Muscle layer of colon (tissue), 2 donors: Measurements from ENCODE around the gene C17orf100.
"Not testable (repeated sequence)": the region's sequence is repeated elsewhere in the genome, so short reads cannot be mapped to it uniquely, and the experiment has no call there.

Experiments used
- H3K27ac ChIP-seq: one replicate; pipeline ENCODE4 v1.7.0; 2013; ENCODE audit warnings: low read depth, mild to moderate bottlenecking, low read length, moderate library complexity
- H3K27me3 ChIP-seq, 2 donors: one replicate each; pipeline ENCODE4 v1.7.0; 2013; ENCODE audit warnings: low read length in 2 of 2, mild to moderate bottlenecking in 2 of 2; ENCODE audit not compliant: insufficient read depth in 2 of 2, control insufficient read depth in 1 of 2
- H3K36me3 ChIP-seq: one replicate; pipeline ENCODE4 v1.7.0; 2013; ENCODE audit warnings: mild to moderate bottlenecking, low read length; ENCODE audit not compliant: insufficient read depth
- H3K4me1 ChIP-seq: one replicate; pipeline ENCODE4 v1.7.0; 2013; ENCODE audit warnings: mild to moderate bottlenecking, low read length; ENCODE audit not compliant: insufficient read depth
- H3K4me3 ChIP-seq, 2 donors: one replicate each; pipeline ENCODE4 v1.7.0; 2013; ENCODE audit warnings: low read length in 2 of 2, low read depth in 1 of 2, mild to moderate bottlenecking in 1 of 2, moderate library complexity in 1 of 2
- H3K9ac ChIP-seq: one replicate; pipeline ENCODE4 v1.7.0; 2013; ENCODE audit warnings: low read length
- H3K9me3 ChIP-seq: one replicate; pipeline ENCODE4 v1.7.0; 2013; ENCODE audit warnings: mild to moderate bottlenecking, low read length
- donor health status: abdominal sarcoma.
- donor health status: Adenocarcinoma of cecum.

C17orf100 gene

GRCh38 chr17:6684460-6684783, 32.9 kb downstream of the C17orf100 start:
- H3K36me3 ChIP-seq = no peaks in the 10 kb centered on the region
- no peak overlapping the region for H3K9ac ChIP-seq
- no peak overlapping the region for H3K4me3 ChIP-seq
- no peaks in the 10 kb centered on the region for H3K9me3 ChIP-seq
- H3K4me1 ChIP-seq = no peaks in the 10 kb centered on the region
- H3K27me3 ChIP-seq = no peaks in the 10 kb centered on the region
- H3K27ac ChIP-seq = no peak overlapping the region

DNA sequence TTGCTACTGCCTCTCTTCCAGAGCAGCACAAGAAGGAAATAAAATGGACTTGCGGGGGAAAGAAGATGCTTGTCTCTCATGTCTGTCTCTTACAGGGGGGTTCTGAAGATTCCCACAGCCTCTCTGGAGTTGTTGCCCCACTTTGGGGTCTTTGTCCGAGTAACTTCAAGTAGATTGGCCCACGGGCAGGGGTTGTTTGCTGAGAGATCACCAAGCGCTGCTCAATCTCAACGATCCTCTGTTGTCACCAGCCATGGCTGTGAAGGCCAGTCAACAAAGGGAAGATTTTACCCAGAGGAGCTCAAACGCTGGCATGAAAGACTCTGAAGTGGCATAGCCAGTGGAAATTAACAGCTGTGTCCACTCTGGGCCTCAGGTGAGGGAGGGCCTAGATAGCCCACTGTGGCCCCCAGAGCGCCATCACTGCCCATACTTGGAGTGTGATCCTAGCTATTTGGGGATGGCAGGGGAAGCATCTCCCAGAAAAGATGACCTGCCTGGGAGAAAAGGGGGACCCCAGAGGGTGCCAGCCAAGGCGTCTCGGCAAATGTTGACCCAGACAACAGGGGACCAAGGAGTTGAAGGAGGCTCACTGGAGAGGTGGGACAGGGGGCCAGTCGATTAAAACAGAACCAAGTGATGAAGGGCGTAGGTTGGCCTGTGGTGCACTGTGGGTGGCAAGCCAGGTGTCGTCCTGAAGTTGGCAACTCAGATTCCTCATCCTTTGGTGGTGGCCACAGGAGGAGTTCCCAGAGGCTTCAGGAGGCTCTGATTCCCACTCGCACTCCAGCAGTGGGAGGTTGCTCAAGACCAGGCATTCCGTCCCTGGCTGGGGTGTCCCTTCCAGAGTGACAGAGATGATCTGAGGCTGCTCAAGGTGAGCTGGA, 33.6 kb downstream of the C17orf100 start:
- no peaks in the 10 kb centered on the region for H3K27me3 ChIP-seq
- no peak overlapping the region for H3K4me3 ChIP-seq
- H3K27ac ChIP-seq = no peak overlapping the region
- no peak overlapping the region for H3K9ac ChIP-seq
- no peaks in the 10 kb centered on the region for H3K9me3 ChIP-seq
- H3K36me3 ChIP-seq = no peaks in the 10 kb centered on the region
- H3K4me1 ChIP-seq = no peaks in the 10 kb centered on the region

DNA sequence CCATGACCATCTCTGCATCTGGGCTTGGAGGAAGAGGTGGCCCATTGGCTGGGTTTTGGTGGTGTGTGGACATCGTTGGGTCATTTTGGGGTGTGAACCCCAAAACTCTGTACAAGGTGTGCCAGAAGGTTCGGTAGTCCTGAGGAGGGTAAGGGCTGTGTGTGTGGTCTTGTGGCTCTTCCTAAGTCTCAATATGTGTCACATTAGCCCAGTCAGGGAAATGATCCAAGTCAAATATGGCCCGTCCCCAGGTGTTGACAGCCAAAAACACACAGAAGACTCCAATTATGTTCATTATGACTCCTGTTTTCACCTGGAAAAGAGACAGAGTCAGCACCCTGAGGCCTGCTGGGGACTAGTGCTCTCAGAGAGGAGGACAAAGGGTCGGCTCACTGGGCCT, 34.5 kb downstream of the C17orf100 start:
- Histone ChIP-seq H3K27ac (no peak overlapping the region), H3K27me3 (no peaks in the 10 kb centered on the region), H3K36me3 (no peaks in the 10 kb centered on the region), H3K4me1 (no peaks in the 10 kb centered on the region), H3K9me3 (no peaks in the 10 kb centered on the region), H3K9ac (no peak overlapping the region), H3K4me3 (no peak overlapping the region)

- H3K27ac ChIP-seq = no peak overlapping the region
- H3K4me3 ChIP-seq = no peak overlapping the region
- H3K4me1 ChIP-seq = no peaks in the 10 kb centered on the region
- no peaks in the 10 kb centered on the region for H3K36me3 ChIP-seq
- H3K9me3 ChIP-seq = no peaks in the 10 kb centered on the region
- no peak overlapping the region for H3K9ac ChIP-seq
- no peaks in the 10 kb centered on the region for H3K27me3 ChIP-seq
These were observed 37.4 kb downstream of the C17orf100 start for GRCh38 chr17:6688944-6689343.

GRCh38 chr17:6690641-6691040, 39.1 kb downstream of the C17orf100 start:
- Histone ChIP-seq H3K4me3 (no peak overlapping the region), H3K4me1 (no peaks in the 10 kb centered on the region), H3K27me3 (no peaks in the 10 kb centered on the region)

GRCh38 chr17:6691546-6691945, 40.0 kb downstream of the C17orf100 start:
- Histone ChIP-seq H3K9ac (no peak overlapping the region), H3K27ac (no peak overlapping the region), H3K4me3 (no peak overlapping the region), H3K27me3 (peaks cover 0 to 1% of the 10 kb centered on the region in 2 donors), H3K36me3 (no peaks in the 10 kb centered on the region), H3K9me3 (no peaks in the 10 kb centered on the region), H3K4me1 (no peaks in the 10 kb centered on the region)

More at GRCh38 chr17:6690641-6691040, 39.1 kb downstream of the C17orf100 start:
- Histone ChIP-seq H3K9ac (no peak overlapping the region), H3K9me3 (no peaks in the 10 kb centered on the region), H3K36me3 (no peaks in the 10 kb centered on the region), H3K27ac (no peak overlapping the region)

DNA sequence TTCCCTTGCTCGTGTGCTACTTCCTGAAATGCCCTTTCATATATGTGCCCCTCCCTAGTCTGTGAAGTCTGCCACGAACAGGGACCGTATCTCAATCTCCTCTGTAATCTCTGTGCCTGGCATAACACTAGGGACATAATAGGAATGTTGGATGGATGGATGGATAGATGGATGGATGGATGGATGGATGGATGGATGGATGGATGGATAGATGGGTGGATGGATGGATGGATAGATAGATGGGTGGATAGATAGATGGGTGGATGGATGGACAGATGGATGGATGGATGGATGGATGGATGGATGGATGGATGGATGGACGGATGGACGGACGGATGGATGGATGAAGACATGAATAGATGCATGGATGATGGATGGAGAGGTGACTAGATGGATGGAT, 40.4 kb downstream of the C17orf100 start:
- not testable (repeated sequence) for H3K36me3 ChIP-seq, H3K4me1 ChIP-seq, H3K27ac ChIP-seq, H3K4me3 ChIP-seq, H3K27me3 ChIP-seq, H3K9me3 ChIP-seq, H3K9ac ChIP-seq

GRCh38 chr17:6695051-6695450, 43.5 kb downstream of the C17orf100 start:
- Histone ChIP-seq H3K36me3 (no peaks in the 10 kb centered on the region), H3K9me3 (no peaks in the 10 kb centered on the region), H3K9ac (no peak overlapping the region), H3K4me3 (no peak overlapping the region), H3K4me1 (no peaks in the 10 kb centered on the region), H3K27ac (no peak overlapping the region), H3K27me3 (peaks cover 0 to 3% of the 10 kb centered on the region in 2 donors)

- Histone ChIP-seq H3K9me3 (no peaks in the 10 kb centered on the region), H3K27me3 (peaks cover 0 to 3% of the 10 kb centered on the region in 2 donors), H3K27ac (no peak overlapping the region), H3K36me3 (no peaks in the 10 kb centered on the region), H3K9ac (no peak overlapping the region), H3K4me3 (no peak overlapping the region), H3K4me1 (no peaks in the 10 kb centered on the region)
These were observed 44.0 kb downstream of the C17orf100 start for GRCh38 chr17:6695565-6695964.

DNA sequence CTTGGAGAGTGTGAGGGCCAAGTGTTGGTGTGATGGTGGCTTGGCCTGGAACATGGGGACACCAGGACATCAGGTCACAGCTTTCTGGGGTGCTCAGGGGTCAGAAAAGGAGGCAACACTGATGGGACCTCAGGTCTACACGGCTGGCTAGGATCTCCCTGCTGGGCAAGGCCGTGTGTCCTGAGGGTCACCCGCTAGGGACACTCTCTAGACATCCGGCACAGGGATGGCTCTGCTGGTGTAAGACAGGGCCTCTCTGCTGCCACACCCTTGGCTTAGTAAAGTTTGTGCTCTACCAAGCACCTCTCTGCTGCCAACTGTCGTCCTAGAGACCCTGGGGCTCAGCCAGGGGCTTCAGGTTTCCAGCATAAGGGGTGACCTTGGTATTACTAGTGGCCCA, 45.3 kb downstream of the C17orf100 start:
- Histone ChIP-seq H3K9me3 (no peaks in the 10 kb centered on the region), H3K4me1 (no peaks in the 10 kb centered on the region), H3K27me3 (peaks cover 0 to 3% of the 10 kb centered on the region in 2 donors), H3K27ac (no peak overlapping the region), H3K4me3 (no peak overlapping the region), H3K9ac (no peak overlapping the region), H3K36me3 (no peaks in the 10 kb centered on the region)

GRCh38 chr17:6698004-6698403, 46.4 kb downstream of the C17orf100 start:
- Histone ChIP-seq H3K27ac (no peak overlapping the region), H3K36me3 (no peaks in the 10 kb centered on the region), H3K9me3 (no peaks in the 10 kb centered on the region), H3K4me3 (no peak overlapping the region), H3K27me3 (peaks cover 0 to 3% of the 10 kb centered on the region in 2 donors), H3K9ac (no peak overlapping the region), H3K4me1 (no peaks in the 10 kb centered on the region)
